Uterus (tissue), 4 donors: ENCODE measurements around the gene PGAM4. TPM values are rescaled to one million over a fixed set of nuclear protein-coding genes. Genes with fewer than 3 reads are reported as not detected.
"Not testable (repeated sequence)": the region's sequence is repeated elsewhere in the genome, so short reads cannot be mapped to it uniquely, and the experiment has no call there.

Experiments used
- DNase-seq, 2 donors: peaks; one replicate each; pipeline ENCODE4 v3.0.0-alpha.2; 2019 to 2020
- H3K27ac ChIP-seq, 2 donors: fragments of 200-600 bp; sonication (generic); 1 replicate in 1 of 2; 2 replicates in 1 of 2; pipeline ENCODE4 v1.5.1; 2016 to 2018
- H3K27me3 ChIP-seq, 2 donors: fragments of 200-600 bp; sonication (generic); one replicate each; pipeline ENCODE4 v1.5.1; 2018 to 2019; ENCODE audit warnings: control low read depth in 1 of 2
- H3K36me3 ChIP-seq, 2 donors: fragments of 200-600 bp; sonication (generic); one replicate each; pipeline ENCODE4 v1.5.1; 2019; ENCODE audit warnings: control low read depth in 1 of 2
- H3K4me1 ChIP-seq, 2 donors: fragments of 200-600 bp; sonication (generic); one replicate each; pipeline ENCODE4 v1.5.1; 2018 to 2019; ENCODE audit warnings: control low read depth in 1 of 2
- H3K4me3 ChIP-seq, 2 donors: fragments of 200-600 bp; sonication (generic); 1 replicate in 1 of 2; 2 replicates in 1 of 2; pipeline ENCODE4 v1.5.1; 2018 to 2019; ENCODE audit warnings: mild to moderate bottlenecking in 1 of 2
- H3K9me3 ChIP-seq, 2 donors: fragments of 200-600 bp; sonication (generic); one replicate each; pipeline ENCODE4 v1.5.1; 2019; ENCODE audit warnings: control low read depth in 1 of 2
- CTCF ChIP-seq, 4 experiments: fragments of 200-600 bp in 2 of 4; fragments of 450-650 bp in 2 of 4; sonication (generic) in 2 of 4; IDR thresholded peaks; one replicate each; pipeline ENCODE4 v1.5.1; 2016 to 2019; ENCODE audit warnings: antibody characterized with exemption in 4 of 4, mild to moderate bottlenecking in 2 of 4, moderate library complexity in 1 of 4
- POLR2A ChIP-seq, 2 donors: fragments of 450-650 bp; IDR thresholded peaks; one replicate each; pipeline ENCODE4 v1.6.1; 2016; ENCODE audit warnings: antibody characterized with exemption in 2 of 2, mild to moderate bottlenecking in 1 of 2, moderate library complexity in 1 of 2
- intact Hi-C: fragments of 100-400 bp; cut with DNase I; formaldehyde crosslinking; loops from one replicate; pipeline ENCODE4 v1.15.1; 2023; ENCODE audit warnings: low total_unique reads
- total RNA-seq, 4 donors: library from RNA; depleted of rRNA in 3 of 4; stranded (reverse); fragments of >200 nt in 3 of 4; gene quantifications; one replicate each; pipeline versions ENCODE4 v1.1.0 to v1.2.4, GENCODE V29; 2014 to 2023
- donor health status: DM: yes; HTN: yes; CAD: no.

Gene PGAM4
- total RNA-seq, 4 donors from 2014 or later: not detected

DNA sequence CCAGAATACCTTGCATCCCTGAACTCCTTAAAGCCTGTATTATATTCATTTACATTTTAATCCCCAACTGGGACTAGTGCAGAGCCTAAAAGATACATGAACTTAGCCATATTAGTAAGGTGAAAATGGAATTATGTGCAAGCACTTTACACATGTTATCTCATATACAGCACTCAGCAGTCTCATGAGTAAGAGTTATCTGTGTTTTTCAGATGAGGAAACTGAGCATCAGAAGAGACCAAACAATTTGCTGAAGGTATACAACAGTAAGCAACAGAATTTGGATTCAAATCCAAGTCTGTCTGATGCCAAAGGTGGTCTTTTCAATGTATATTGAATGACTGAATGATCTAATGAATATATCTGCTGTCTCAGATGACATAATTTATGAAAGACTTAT is 46.7 kb downstream of the PGAM4 start:
- Histone ChIP-seq H3K36me3 (no peaks in the 10 kb centered on the region), H3K27me3 (no peaks in the 10 kb centered on the region), H3K27ac (no peak overlapping the region), H3K9me3 (no peaks in the 10 kb centered on the region), H3K4me3 (no peak overlapping the region), H3K4me1 (no peaks in the 10 kb centered on the region)
- no peak for DNase-seq
- TF ChIP-seq CTCF (IDR thresholded peaks at IDR 0.05) (no peak), POLR2A (IDR thresholded peaks at IDR 0.05) (no peak)
- intact Hi-C loops: no loop called here

DNA sequence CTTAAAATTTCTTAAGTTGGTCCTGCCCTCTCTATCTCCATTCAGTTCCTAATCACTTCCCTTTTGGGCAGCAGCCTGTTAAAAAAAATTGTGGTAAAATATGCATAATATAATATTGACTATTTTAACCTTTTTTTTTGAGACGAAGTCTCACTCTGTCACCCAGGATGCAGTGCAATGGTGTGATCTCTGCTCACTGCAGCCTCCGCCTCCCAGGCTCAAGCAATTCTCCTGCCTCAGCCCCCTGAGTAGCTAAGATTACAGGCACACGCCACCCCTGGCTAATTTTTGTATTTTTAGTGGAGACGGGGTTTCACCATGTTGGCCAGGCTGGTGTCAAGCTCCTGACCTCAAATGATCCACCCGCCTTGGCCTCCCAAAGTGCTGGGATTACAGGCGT is 50.1 kb downstream of the PGAM4 start:
- H3K27me3 ChIP-seq, H3K27ac ChIP-seq, H3K36me3 ChIP-seq, intact Hi-C loops, H3K4me3 ChIP-seq, H3K4me1 ChIP-seq, DNase-seq, H3K9me3 ChIP-seq: not testable (repeated sequence)

GRCh38 chrX:77918568-77918967 is 50.9 kb downstream of the PGAM4 start:
- intact Hi-C loops: no loop called here
- Histone ChIP-seq H3K4me1 (no peaks in the 10 kb centered on the region), H3K27me3 (no peaks in the 10 kb centered on the region), H3K36me3 (no peaks in the 10 kb centered on the region), H3K27ac (no peak overlapping the region), H3K9me3 (no peaks in the 10 kb centered on the region), H3K4me3 (no peak overlapping the region)
- DNase-seq: no peak
- TF ChIP-seq CTCF (IDR thresholded peaks at IDR 0.05): no peak
- no peak for TF ChIP-seq POLR2A (IDR thresholded peaks at IDR 0.05)

Other genes starting within 250 kb of the PGAM4 start
- gene ATRX, start 183.4 kb downstream of the PGAM4 start, total RNA-seq: 100 to 1,000 TPM in 2 of 4 donors, 10 to 100 TPM in 2; 22.8 to 249 (median 112) TPM
- 100 to 1,000 TPM in 1 of 4 donors, 10 to 100 TPM in 3; 33.6 to 122 (median 48.6) TPM for gene MAGT1, start 74.2 kb downstream of the PGAM4 start, total RNA-seq
- 100 to 1,000 TPM; 182 to 801 (median 415) TPM for gene COX7B, start 70.2 kb downstream of the PGAM4 start, total RNA-seq
- 10 to 100 TPM in 2 of 4 donors, 1 to 10 TPM in 2; 4.9 to 26.5 (median 12.8) TPM for gene ATP7A, start 58.9 kb downstream of the PGAM4 start, total RNA-seq
- 100 to 1,000 TPM in 3 of 4 donors, 10 to 100 TPM in 1; 84.5 to 151 (median 132) TPM for gene PGK1, start 134.6 kb upstream of the PGAM4 start, total RNA-seq
- 10 to 100 TPM; 10.2 to 44.2 (median 32.2) TPM for gene TAF9B, start 170.0 kb upstream of the PGAM4 start, total RNA-seq